Mucosa of descending colon (tissue), 3 donors: ENCODE results near the gene SAE1. TPM values are rescaled to one million over a fixed set of nuclear protein-coding genes. Genes with fewer than 3 reads are reported as not detected.

Source experiments
- ATAC-seq: fragments of 200-7000 bp; cut with Tn5 transposase; one replicate; pipeline ENCODE4 v1.9.1; 2020; ENCODE audit warnings: mild to moderate bottlenecking, moderate library complexity
- DNase-seq, 3 donors: peaks; one replicate each; pipeline ENCODE4 v3.0.0-alpha.2; 2020
- H3K36me3 ChIP-seq: fragments of 200-600 bp; one replicate; pipeline ENCODE4 v1.8.0; 2021; ENCODE audit warnings: low read depth, mild to moderate bottlenecking
- H3K4me1 ChIP-seq: fragments of 200-600 bp; one replicate; pipeline ENCODE4 v1.8.0; 2021; ENCODE audit warnings: low read depth, mild to moderate bottlenecking
- H3K4me3 ChIP-seq: fragments of 200-600 bp; one replicate; pipeline ENCODE4 v1.8.0; 2021; ENCODE audit warnings: mild to moderate bottlenecking
- H3K9me3 ChIP-seq: fragments of 200-600 bp; one replicate; pipeline ENCODE4 v1.8.0; 2021; ENCODE audit warnings: mild to moderate bottlenecking
- intact Hi-C, 2 donors: fragments of 100-400 bp; cut with DNase I in 1 of 2; cut with micrococcal nuclease in 1 of 2; formaldehyde crosslinking; loops; one replicate each; pipeline versions ENCODE4 v1.11.0 to v1.11.1; 2022; cut with DNase I, micrococcal nuclease
- total RNA-seq, 3 donors: library from RNA; stranded (reverse); fragmentation: NEBNext Ultra II Directional in 2 of 3; extraction: Animal tissue kit (Norgen Biotek cat#: 25700) in 2 of 3; gene quantifications; one replicate each; pipeline versions ENCODE4 v1.2.1 to v1.2.4, GENCODE V29; 2021 to 2023
- TF ChIP-seq, protein P1 (sequence below): fragments of 200-600 bp; IDR thresholded peaks from one replicate; pipeline ENCODE4 v1.8.0; 2022; ENCODE audit warnings: antibody characterized with exemption, mild to moderate bottlenecking
- donor health status: DM: no; HTN: no; CAD: no; lungs with moderate emphysema.
- donor health status: DM: no; HTN: no; CAD: no.
- donor health status: DM: no; HTN: yes; CAD: no.

SAE1 gene
- total RNA-seq, 3 donors from 2014 or later = 41.7 to 133 (median 66.4) TPM

DNA sequence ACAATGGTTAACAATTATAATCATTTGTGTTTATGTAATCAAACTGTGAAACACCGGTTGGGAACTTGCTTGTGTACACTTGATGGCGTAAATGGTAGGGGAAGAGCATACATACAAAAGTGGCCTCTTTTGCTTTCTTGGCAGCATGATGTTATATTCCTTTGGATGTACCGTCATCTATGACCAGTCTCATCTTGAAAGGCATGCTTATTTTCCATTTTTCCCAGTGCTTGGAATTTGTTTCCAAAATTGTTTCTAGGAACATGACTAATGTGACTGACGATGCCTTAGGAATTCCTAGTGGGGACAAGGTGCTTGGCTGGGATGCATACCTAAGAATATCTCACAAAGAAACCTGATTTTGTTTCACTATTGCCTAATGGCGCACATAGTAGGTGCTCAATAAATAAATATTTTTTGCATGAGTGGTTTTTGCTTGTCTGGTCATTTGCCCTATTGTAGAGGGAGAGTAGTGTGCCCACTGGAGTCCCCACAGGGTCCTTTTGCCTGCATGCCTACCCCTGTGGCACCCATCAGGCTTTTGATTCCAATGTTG, 45.5 kb downstream of the SAE1 start:
- no peaks in the 10 kb centered on the region for H3K9me3 ChIP-seq
- intact Hi-C loops = no loop called here
- TF ChIP-seq, protein P1, sequence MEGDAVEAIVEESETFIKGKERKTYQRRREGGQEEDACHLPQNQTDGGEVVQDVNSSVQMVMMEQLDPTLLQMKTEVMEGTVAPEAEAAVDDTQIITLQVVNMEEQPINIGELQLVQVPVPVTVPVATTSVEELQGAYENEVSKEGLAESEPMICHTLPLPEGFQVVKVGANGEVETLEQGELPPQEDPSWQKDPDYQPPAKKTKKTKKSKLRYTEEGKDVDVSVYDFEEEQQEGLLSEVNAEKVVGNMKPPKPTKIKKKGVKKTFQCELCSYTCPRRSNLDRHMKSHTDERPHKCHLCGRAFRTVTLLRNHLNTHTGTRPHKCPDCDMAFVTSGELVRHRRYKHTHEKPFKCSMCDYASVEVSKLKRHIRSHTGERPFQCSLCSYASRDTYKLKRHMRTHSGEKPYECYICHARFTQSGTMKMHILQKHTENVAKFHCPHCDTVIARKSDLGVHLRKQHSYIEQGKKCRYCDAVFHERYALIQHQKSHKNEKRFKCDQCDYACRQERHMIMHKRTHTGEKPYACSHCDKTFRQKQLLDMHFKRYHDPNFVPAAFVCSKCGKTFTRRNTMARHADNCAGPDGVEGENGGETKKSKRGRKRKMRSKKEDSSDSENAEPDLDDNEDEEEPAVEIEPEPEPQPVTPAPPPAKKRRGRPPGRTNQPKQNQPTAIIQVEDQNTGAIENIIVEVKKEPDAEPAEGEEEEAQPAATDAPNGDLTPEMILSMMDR = no peak
- ATAC-seq (no peak), DNase-seq (no peak)
- H3K4me1 ChIP-seq = peaks cover 13% of the 10 kb centered on the region
- H3K4me3 ChIP-seq = no peak overlapping the region
- H3K36me3 ChIP-seq = no peaks in the 10 kb centered on the region

DNA sequence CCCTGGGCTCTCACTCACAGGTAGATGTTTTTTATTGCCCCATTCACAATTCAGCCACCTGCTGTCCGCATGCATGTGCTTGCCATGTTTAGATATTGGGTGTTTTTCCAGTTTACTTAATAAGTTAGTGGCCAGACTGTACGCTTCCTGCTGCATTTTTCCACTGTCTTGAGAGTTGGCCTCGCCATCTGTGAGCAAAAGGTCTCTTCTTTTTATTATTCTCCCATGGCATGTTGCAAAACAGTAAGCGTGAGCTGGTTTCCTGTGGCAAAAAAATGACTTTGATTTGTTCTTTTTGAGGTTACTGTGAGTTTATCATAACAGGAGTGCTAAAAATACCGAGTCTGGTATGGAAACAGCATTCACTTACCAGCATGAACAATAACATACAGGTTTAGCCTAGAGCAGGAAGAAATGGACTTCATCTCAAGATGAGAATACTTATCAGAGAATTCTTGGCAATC, 46.0 kb downstream of the SAE1 start:
- H3K36me3 ChIP-seq = no peaks in the 10 kb centered on the region
- peak; percentile 65 for ATAC-seq
- no peak overlapping the region for H3K4me3 ChIP-seq
- no peaks in the 10 kb centered on the region for H3K9me3 ChIP-seq
- peaks cover 13% of the 10 kb centered on the region for H3K4me1 ChIP-seq
- DNase-seq = no peak
- intact Hi-C loops = no loop called here
- TF ChIP-seq, protein P1 = no peak

GRCh38 chr19:47179653-47180310, 49.1 kb downstream of the SAE1 start:
- Histone ChIP-seq H3K4me1 (peaks cover 13% of the 10 kb centered on the region), H3K9me3 (no peaks in the 10 kb centered on the region), H3K36me3 (no peaks in the 10 kb centered on the region), H3K4me3 (no peak overlapping the region)
- TF ChIP-seq, protein P1 = no peak
- ATAC-seq (no peak), DNase-seq (peak in 1 of 3 donors; percentile 0)
- intact Hi-C loops = no loop called here

- TF ChIP-seq, protein P1 = no peak
- ATAC-seq = no peak
- DNase-seq = peak in 1 of 3 donors; percentile 22
- intact Hi-C loops = no loop called here
- no peak overlapping the region for H3K4me3 ChIP-seq
- peaks cover 12% of the 10 kb centered on the region for H3K4me1 ChIP-seq
- H3K36me3 ChIP-seq = no peaks in the 10 kb centered on the region
- H3K9me3 ChIP-seq = no peaks in the 10 kb centered on the region
Observed at GRCh38 chr19:47183601-47184000, 53.0 kb downstream of the SAE1 start.

DNA sequence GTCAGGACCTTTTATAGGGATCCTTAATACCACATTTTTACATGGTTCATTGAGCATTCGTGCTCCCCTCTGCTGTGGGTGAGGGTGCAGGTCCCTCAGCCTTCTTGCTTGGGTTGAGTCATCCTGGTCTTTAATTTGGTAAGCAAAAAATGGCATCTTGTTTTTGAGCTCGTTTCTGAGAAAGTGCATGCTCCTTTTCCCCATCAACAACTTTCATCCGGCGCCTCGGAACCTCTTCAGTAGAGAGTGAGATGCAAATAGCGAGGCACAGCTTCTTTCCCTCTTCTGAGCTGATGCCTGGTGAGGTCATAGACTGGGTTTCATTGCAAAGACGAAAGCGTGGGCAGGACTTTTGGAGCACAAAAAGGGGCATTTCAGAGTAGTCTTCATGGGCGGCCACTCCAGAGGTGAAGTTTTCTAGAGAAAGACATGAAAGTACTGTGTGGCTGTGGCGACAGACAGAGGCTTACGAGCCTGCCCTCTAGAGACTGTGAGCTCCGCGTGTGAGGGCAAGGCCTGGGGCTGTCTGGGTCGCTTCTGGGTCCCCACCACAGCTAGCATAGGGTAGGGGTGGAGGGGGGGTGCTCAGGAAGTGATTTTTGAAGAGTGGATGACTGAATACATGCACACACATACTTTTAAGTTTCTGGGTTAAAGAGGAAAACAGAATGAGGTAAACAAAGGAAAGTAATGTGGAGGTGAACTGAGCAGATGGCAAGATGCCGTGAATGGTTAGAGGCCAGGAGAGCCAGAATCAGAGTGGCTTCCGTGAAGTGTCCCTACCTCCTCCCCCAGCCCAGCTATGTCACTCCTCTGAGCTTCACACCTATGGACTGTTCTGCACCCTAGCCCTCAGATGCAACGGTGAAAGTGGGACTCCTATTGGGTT, 56.1 kb downstream of the SAE1 start:
- no peaks in the 10 kb centered on the region for H3K36me3 ChIP-seq
- peaks cover 42% of the 10 kb centered on the region for H3K4me1 ChIP-seq
- peak in 2 of 3 donors; percentile 33 to 68 for DNase-seq

More for the DNA sequence above, 56.1 kb downstream of the SAE1 start:
- ATAC-seq = peak; percentile 10
- intact Hi-C loops = no loop called here
- Histone ChIP-seq H3K9me3 (no peaks in the 10 kb centered on the region), H3K4me3 (no peak overlapping the region)
- TF ChIP-seq, protein P1 = no peak
